Measurements from ENCODE around the gene LDAH.
"Not testable (repeated sequence)": the region's sequence is repeated elsewhere in the genome, so short reads cannot be mapped to it uniquely, and the experiment has no call there.

Gene LDAH

DNA sequence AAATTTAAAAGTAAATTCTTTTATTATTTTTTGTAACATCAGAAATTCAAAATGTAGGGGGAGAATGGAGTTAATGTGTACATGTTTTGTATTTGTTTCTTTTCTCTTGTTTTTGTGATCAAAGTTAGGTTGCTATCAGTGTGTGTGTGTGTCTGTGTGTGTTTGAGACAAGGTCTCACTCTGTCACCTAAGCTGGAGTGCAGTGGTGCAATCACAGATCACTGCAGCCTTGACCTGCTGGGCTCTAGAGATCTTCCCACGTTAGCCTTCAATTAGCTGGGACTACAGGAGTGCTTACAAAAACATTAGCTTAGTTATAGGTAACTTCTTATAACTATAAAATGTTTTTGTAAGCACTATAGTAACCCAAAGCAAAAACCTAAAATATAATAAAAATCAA lies 105.3 kb downstream of the LDAH start:
- no peak for FAIRE-seq

DNA sequence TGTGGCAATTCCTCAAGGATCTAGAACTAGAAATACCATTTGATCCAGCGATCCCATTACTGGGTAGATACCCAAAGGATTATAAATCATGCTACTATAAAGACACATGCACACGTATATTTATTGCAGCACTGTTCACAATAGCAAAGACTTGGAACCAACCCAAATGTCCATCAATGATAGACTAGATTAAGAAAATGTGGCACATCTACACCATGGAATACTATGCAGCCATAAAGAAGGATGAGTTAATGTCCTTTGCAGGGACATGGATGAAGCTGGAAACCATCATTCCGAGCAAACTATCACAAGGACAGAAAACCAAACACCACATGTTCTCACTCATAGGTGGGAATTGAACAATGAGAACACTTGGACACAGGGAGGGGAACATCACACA lies 106.7 kb downstream of the LDAH start:
- not testable (repeated sequence) for FAIRE-seq

DNA sequence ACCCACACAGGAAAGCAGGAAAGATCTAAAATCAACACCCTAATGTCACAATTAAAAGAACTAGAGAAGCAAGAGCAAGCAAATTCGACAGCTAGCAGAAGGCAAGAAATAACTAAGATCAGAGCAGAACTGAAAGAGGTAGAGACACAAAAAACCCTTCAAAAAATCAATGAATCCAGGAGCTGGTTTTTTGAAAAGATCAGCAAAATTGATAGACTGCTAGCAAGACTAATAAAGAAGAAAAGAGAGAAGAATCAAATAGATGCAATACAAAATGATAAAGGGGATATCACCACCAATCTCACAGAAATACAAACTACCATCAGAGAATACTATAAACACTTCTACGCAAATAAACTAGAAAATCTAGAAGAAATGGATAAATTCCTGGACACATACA lies 108.5 kb downstream of the LDAH start:
- not testable (repeated sequence) for FAIRE-seq

DNA sequence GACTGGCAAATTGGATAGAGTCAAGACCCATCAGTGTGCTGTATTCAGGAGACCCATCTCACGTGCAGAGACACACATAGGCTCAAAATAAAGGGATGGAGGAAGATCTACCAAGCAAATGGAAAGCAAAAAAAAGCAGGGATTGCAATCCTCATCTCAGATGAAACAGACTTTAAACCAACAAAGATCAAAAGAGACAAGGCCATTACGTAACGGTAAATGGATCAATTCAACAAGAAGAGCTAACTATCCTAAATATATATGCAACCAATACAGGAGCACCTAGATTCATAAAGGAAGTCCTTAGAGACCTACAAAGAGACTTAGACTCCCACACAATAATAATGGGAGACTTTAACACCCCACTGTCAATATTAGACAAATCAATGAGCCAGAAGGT lies 109.3 kb downstream of the LDAH start:
- FAIRE-seq: not testable (repeated sequence)

DNA sequence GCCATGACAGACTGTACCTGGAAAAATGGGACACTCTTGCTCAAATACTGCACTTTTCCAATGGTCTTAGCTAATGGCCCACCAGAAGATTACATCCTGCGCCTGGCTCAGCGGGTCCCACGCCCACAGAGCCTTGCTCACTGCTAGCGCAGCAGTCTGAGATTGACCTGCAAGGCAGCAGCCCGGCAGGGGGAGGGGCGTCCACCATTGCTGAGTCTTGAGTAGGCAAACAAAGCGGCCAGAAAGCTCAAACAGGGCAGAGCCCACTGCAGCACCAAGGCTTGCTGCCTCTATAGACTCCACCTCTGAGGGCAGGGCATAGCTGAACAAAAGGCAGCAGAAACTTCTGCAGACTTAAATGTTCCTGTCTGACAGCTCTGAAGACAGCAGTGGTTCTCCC lies 111.3 kb downstream of the LDAH start:
- not testable (repeated sequence) for FAIRE-seq

DNA sequence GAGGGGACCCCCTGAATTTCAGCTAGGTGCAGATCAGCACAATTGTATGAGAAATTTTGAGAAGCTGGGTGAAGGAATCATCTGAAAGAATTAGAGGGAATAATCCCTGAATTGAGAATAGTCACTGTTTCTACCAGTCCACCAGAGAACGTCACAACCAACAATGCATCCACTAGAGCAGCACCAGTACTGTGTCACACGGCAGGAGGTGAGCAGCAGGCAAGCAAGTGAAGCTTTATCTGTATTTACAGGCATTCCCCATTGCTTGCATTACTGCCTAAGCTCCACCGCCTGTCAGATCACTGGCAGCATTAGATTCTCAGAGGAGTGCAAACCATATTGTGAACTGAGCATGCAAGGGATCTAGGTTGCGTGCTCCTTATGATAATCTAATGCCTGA lies 115.3 kb downstream of the LDAH start:
- FAIRE-seq: no peak

DNA sequence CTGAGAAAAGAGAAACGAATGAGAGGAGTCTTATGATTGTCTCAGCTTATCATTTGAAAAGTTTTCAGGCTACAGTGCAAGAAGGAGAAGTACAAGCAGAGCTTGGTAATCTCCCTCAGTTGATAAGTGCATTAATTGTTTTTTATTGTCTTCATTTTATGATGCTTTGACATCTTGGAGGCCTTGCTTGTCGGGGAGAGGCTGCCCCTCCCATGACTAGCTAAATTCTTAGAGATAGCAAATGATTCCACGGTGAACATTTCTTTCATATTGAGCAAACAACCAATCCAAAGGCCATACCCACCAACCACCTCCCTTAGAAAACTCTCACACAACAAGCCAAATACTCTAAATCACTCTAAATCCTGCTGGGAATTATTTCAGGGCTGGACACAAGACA lies 116.1 kb downstream of the LDAH start:
- FAIRE-seq: peak; percentile 29

DNA sequence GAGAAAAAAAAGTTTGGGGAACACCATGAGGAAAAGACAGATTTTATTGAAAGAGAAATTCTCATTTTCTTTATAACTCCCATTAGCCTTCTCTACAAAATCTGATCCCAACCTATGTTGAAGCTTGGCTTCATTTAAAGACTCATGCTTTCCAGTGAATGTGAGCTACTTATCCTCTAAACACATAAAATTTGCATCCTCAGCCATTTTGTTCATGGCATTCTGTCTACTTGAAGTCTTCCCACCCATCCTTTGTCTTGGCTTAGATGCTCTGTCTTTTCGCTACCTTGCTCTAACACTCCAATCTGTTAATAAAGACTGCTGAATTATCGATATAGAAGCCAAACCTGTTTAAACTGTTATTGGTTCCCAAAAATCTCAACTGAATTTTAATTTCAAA lies 116.7 kb downstream of the LDAH start:
- FAIRE-seq: no peak

DNA sequence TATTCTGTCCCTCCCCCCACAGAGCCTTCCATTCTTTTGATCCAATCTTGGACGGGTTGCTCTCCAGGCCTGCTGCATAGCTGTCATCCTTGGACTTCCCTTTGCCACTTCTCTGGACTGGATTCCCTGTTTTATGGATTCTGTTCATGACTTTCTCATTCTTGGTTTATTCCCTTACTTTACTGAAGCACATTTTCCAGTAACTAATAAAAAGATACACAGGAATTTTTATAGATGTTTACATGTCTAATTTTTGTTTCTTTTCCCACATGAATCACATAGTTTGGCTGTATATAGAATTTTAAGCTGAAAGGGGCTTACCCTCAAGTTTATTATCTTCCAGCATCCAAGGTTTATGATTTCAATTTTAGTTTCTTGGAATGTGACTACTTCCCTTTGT lies 118.0 kb downstream of the LDAH start:
- peak; percentile 23 for FAIRE-seq

DNA sequence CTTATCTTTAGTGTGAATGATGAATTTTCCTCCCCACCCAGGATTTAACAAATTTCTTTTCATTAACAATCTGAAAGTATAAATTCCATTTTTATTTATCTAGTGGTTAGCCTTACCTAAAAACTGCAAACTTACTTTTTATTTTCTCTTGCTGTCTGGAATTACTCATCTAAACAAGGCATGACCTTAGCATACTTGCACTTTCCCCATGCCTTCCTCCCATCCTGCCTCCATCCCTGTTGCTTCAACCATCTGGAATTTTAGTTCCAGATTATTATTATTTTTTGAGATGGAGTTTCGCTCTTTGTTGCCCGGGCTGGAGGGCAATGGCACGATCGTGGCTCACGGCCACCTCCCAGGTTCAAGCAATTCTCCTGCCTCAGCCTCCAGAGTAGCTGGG lies 120.3 kb downstream of the LDAH start:
- peak; percentile 50 for FAIRE-seq

DNA sequence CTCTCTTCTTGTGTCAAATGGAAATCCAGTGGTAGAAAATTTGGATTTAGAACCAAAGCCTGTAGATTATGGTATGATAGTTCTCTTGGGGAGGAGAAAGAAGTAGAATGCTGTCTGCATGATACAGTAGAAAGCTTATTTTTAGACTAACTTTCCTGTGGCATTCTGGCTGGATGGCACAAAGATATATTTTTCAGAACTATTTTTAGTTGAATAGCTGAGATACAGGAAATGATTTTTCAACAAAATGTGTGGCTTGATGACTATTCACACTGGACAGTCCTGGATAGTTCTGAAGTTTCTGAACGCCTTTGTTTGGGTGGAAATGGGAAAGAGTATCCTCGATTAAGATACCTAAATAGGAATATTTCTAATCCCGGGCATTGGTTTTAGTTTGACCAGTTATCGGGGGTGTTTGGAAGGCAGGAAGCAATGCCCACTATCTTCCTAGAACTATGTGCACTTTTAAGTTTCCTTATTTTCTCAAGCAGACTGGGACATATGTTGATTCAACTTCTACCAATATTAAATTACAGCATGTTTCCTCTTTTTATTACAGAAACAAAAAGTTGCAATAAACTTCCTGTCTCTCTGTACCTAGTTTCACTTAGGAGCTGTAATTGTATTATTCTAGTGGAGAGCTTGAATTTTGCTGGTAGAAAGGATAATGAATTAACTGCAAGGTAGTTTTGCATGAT lies 123.8 kb downstream of the LDAH start:
- no peak for FAIRE-seq

DNA sequence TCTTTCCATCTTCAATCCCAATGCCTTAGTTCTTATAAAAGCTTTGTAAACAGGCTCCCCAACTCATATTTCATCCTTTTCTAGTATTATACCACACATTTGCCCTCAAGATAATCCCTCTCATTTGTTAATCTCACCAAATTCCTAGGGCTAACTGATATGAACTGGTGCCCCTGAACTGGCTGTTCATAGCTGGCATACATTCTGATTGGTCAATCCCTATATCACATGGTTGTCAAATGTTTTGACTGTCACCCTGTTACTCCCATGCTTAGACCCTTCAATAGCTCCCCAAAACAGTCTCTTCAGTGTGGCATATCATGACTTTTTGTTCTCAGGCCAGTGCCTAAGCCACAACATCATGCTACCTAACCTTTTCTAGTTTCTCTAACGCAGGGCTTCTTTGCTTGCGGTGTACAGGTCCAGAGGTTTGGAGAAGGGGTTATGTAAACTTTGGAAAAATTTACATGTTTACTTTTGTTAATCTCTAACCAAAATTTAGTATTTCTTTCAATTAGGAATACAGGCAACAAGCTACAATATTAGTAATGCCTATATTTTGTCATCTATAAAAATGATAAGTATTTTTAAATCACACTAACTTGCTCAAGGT lies 125.5 kb downstream of the LDAH start:
- no peak for FAIRE-seq

DNA sequence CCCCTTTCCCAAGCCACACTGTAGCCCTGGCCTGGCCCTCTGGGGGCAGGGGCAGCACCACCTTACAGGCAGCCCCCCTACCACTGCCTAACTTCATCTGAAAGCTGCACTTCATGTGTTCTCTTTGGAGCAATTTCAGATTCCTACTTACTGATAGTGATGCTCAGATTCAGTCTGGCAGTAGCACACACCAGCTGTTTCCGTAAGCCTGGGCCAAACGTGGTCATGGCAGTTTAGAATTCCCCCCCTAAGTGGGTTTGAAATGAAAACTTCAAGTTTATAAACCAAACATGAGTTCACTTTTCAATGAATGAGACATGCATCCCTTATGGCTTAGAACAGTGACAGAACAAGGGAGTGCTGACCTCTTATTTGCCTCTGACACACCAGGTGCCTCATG lies 126.5 kb downstream of the LDAH start:
- no peak for FAIRE-seq

DNA sequence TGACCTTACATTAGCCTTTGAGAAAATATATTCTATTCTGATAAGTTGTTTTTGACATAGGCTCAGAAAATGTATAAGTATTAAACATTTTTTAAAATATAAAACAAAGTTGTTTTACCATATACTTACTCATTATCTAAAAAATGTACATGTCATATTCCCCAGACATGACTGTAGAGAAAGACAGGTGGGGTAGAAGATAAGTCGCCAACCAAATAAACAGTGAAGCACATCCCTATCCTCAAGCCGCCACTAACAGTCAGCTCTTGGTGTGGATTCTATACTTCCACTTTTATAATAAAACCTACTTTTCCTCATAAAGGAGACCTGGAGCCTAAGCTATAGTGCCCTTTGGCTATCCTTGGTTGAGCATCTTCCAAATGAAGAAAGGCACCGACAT lies 129.6 kb downstream of the LDAH start:
- no peak for FAIRE-seq

DNA sequence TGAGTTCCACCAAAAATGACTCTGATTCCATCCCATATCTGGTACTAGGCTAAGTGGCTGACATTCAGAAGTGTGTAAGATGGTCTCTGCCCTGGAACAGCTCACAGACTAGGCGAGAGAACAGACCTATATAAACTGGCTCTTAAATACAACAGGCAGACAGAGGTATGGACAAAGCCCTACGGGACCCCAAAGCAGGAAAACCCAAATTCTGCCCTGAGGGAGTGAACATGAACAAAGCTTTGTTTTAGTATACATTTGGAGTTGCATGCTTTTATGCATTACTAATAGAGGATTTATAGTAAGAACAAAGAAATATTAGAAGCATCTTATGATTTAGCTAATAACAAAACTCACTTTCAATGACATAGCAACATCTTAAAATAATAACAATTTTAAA lies 130.8 kb downstream of the LDAH start:
- FAIRE-seq: no peak

DNA sequence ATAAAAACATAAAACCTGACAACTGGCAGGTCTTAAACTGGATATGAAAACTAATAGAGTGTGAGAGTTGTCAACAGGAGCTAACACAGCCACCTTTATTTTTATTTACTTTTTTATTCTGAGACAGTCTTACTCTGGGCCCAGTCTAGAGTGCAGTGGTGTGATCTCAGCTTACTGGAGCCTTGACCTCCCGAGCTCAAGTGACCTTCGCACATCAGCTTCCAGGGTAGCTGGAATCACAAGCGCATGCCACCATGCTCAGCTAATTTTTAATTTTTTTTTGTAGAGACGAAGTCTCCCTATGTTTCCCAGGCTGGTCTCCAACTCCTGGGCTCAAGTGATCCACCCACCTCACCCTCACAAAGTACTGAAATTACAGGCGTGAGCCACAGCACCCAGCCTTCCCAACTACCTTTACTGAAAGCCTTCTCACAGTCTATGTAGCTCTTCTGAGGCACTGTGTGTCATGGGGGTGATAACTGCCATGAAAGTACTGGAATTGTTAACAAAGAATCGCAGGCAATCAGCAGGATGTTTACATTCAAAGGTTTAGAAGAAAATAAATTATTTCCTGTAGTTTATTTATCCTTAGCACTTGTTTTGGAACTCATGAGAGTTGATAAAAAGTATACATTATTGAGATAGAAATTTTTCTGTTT lies 131.7 kb downstream of the LDAH start:
- no peak for FAIRE-seq

DNA sequence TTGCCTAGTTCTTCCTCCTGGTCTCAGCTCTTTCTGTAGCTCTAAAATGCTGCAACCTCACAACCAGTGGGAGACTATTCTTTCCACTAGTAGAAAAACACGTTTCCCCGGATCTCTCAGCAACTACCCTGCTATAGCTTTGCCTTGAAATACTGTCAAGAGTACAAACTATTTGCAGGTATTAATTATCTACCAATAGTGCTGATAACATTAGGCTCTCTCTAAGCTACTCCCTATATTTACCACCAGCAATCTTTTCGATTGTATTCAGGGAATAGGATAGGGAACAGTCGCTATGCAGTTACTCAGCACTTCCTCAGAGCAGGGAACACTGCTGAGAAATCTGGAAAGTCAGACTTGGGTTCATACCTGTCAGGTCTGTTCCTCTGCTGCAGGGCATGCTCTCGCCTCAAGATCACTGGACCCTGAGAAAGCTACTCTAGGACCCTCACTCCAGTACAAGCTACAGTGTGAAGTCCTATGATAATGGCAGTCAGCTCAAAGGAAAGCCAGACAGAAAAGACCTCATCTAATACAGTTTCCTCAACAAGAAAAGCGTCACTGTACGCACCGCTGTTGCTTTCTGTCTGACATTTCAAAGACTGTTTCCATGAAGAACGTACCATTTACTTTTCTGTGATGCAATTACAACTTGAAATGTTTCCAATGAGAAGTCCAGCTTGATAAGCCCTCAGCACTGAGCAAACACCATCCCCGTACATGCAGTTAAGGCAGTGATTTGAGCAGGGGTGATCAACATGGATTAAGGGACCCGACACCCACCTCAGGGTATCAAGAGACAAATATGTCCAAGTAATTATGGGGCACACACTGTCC lies 133.3 kb downstream of the LDAH start:
- no peak for FAIRE-seq

DNA sequence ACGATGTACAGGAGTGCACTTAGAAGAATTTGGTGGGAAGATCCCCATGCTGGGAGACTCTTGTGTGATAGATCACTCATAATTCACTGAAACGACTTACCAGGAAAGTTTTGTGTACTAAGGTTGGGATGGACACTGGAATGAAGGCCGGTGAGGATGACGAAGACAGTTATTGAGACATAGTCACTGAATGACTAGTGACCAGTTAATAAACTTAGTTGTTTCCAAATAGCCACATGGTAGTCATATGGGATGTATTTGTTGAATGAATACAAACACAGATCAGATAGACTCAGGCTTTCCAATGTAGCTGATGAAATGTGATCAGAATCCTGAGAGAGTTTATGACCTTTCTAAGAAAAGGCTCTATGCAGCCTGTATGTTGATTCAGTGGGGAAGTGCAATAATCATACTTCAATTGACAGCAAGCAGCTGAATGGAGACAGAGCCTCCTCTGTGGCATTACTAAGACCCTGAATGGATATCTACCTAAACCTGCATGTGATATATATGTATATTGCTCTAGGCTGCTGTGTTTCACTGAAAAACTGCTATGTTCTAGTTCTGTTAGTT lies 135.6 kb downstream of the LDAH start:
- no peak for FAIRE-seq

DNA sequence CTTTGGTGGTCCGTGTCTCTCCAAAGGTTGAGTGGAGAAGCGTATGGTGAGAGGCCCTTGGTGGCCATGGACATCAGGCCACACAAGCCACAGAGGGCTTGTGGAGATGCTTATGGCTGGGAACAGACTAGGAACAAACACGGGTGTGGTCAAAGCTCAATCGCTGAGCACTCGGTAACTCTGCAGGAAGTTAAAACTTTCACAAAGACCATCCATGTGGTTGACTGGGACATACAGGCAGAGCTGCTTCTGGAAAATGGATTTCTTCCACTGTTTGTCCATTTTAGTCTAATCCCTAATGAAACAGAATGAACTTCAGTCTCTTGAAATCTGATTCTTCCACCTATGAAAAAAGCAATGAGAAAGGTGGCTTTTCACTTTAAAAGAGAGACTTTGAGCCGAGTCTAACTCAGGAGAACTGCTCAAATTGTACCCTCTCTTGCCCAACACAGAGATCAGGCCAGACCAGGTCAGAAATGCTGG lies 138.3 kb downstream of the LDAH start:
- no peak for FAIRE-seq

DNA sequence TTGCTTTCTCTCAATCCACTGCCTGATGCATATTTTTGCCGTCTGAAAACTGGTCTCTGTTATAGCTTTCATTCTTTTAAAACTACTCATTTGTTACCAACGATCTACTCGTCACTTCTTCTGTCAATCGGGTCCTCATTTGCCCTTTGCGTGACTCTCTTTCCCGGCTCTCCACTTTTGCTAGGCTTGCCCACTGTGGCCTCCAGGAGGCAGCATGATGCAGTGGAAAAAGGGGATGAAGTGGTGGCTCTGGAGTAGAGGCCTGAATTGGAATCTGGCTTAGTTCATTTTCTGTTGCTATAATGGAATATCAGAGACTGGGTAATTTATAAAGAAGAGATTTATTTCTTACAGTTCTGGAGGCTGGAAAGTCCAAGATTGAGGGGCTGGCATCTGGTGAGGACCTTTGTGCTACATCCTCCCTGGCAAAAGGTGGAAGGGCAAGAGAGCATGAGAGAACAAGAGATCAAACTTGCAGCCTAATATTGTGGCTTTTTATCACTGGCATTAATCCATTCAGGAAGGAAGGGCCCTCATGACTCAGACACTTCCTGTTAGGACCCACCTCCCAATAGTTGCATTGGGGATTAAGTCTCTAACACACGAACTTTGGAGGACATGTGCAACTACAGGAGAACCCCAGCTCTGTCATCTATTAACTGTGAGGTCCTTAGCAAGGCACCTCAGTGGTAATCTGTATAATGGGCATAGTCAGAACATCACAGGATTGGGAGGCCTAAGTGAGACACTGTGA lies 140.6 kb downstream of the LDAH start:
- no peak for FAIRE-seq

DNA sequence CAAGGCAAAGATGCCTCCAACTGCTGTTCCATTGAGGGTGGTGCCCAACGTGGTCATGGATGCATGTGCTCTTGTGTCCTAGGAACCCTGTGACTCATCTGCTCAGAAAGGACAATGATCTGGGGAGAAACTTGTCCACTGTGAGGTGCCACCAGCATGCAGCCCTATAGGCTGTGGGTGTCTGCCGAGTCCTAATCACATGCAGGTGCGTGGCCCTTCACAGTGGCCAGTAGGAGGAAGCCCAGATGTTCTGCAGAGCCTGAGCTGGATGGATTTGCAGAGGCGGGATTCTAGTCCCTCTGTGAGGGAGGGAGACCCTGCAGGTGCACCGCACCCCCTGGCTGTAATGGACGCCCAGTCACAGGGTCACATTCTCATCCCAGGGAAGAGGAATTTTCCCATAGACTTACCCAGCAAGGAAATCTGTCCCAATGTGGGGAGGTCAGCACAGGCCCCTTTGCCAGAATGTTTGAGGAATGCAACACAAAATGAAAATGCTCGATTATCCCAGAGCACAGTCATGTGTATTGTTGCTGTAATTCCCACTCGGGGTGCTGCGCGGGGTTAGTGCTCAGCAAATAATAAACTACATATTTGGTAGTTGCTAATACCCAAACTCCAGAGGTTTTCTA lies 142.0 kb downstream of the LDAH start:
- no peak for FAIRE-seq

DNA sequence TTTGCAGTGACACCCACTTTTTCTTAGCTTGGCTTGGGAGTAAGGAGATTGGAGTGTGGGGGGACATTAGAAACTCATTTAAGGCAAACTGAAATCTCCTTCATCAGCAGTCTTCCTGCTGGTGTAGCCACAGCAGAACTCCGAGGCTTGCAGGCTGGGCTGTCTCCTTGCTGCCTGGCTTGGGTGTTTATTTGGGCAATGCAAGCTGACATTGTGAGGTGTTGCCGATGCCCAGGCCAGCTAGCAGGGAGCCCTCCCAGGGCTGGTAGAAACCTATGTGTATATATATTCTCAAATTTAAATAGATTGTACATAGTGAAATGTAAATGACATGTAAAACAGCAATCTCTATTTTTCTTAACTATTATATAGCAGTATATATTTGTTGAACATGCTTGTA lies 144.1 kb downstream of the LDAH start:
- no peak for FAIRE-seq
